ENCODE measurements around the gene GAST.
A peak's percentile ranks its signal among the peaks of the same experiment; 100 is the strongest.
"Not testable (repeated sequence)": the region's sequence is repeated elsewhere in the genome, so short reads cannot be mapped to it uniquely, and the experiment has no call there.

GAST gene

DNA sequence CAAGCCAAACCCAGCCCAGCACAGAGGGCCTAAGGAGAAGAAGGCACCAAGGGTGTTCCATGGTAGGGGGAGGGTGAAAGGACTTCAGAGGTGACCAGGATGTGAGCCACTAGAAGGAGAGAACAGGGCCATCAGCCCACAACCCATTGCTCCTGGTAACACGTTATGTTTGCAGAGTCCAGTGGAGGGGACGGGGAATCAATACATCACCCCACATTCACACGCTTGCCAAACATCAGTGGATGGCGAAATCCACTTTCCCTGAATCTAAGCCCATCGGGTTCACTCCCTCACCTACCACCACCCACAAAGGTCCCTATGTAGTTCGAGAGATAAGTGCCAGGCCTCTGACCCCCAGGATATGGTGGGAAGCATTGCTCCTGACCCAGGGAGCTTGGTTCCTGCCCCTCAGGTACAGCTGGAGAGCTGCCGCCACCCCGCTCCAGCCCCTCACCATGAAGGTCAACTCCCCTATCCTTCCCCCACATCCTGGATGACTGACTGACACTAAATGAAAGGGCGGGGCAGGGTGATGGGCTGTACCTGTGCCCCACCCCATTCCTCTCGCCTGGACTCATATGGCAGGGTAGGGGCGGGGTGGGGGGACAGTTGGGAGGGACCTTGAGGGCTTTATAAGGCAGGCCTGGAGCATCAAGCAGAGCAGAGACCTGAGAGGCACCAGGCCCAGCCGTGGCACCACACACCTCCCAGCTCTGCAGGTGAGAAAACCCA is at the start of gene GAST:
Gene GAST, plus strand, starts transcription at position 663 of the 732 bp plus-strand sequence. CDS start 3,106 bp downstream, outside the sequence.
- no peak for DNase-seq (ENCODE audit: low read depth)

DNA sequence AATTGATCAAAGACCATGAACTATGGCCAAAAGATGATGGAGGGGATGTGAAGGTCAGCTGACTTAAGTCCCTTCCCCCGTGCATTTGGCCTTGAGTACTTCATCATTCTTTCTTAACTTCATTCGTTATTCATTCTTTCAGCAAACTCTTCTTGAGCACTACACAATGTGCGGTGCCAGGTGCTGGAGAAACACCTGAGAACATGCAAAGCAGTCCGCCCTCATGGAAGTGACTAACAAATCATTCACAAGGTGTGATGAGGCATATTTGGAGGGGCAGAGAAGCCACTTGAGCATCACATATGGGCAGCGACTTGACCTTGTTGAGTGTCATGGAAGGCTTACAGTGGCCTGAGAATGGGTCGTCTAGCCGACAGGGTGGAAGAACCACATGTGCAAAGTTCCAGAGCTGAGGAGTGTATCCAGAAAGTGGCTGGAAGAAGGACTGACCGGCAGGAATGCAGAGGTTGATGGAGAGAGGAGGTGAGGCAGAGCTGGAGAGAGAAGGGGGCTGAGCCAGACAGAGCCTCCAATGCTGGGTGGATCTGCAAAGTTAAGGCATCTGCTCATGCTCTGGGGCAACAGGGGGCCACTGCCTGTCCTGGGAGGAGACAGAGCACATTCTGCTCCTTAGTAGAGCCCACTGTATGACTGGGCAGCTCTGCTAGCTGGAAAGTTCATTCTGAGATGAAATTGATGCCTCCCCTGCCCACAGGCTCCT is 48.5 kb upstream of the GAST start:
- no peak for DNase-seq (ENCODE audit: low read depth)

GRCh38 chr17:41664172-41664457 is 48.0 kb upstream of the GAST start:
- no peak for DNase-seq (ENCODE audit: low read depth)

GRCh38 chr17:41664587-41665565 is 47.3 kb upstream of the GAST start:
- no peak for DNase-seq (ENCODE audit: low read depth)

GRCh38 chr17:41665566-41666236 is 46.4 kb upstream of the GAST start:
- peak; percentile 81 for DNase-seq (ENCODE audit: low read depth)

DNA sequence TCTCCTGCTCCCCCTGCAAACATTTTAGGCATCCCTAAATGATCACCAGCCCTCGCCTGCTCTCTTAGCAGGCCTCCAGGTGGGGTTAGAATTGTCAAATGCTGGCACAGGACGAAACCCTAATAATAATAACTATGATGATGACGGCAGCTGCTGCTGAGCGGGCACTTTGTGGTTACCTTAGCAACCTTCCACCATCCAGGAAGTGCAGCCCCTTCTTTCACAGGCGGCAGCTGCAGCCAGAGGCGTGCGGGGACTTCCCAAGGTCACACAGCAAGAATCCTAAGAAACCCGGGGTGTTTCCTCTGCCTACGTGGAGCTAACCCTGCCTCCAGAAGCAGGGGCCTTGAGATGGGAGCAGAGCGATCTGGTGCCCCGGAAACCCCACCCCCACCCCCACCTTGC is 45.9 kb upstream of the GAST start:
- DNase-seq (ENCODE audit: low read depth) = peak; percentile 41

DNA sequence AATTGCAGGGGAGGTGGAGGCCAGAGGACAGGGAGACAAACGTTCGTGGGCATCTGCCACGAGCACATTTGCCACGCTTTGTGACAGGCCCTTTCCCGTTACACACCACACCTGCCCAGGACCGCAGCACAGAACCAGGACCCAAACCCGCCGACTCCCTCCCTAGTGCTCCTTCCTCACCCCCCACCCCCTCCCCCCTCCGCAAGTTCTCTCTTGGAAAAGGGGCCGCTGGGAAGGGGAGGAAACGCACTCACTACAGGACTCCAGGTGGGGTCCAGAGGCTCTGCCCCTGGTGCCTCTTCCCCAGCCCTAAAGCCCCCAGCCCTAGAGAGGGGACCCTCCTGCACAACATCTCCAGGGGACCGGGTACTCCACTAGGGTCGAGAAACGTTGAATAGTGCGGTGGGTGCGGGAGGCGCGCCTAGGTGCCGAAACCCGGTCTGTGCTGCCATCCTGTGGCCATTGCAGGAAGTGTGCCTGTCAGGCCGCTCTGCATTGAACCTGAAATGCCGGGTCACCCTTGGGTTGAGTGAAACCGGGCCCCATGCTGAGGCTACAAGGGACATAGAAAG is 45.3 kb upstream of the GAST start:
- peak; percentile 77 for DNase-seq (ENCODE audit: low read depth)

DNA sequence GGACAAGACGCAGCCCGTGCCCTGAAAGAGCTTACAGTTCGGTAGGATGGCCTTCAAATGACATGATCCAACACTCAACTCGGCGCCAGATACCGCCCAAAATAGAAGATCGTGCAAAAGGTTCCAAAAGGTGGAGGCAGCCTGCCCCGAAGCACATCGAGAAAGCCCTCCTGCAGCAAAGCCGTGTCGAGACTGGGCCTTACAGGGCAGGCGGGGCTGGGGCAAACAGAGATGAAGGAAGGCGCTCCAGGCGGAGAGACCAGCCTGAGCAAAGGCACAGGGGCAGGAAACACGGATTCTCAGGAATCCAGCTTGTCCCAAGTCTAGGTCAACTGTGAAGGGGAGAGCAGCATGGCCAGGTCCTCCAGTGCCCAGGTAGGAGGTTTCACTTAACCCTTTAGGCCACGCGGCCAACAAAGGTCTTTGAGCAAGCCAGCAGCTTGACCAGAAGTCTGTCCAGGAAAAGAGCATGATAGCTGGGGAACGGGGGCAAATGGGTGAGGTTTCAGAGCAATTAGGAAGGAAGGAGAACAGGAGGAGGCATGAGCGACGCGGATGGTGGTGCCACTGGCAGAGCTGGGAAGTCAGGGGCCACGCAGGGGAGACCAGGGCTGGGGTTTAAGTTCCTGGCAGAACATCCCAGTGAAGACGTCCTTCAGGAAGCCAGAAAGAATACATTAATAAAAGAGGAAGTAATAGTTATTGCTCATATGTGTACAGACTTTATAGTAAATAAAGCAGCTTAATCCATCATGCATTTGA is 44.7 kb upstream of the GAST start:
- DNase-seq (ENCODE audit: low read depth) = no peak

DNA sequence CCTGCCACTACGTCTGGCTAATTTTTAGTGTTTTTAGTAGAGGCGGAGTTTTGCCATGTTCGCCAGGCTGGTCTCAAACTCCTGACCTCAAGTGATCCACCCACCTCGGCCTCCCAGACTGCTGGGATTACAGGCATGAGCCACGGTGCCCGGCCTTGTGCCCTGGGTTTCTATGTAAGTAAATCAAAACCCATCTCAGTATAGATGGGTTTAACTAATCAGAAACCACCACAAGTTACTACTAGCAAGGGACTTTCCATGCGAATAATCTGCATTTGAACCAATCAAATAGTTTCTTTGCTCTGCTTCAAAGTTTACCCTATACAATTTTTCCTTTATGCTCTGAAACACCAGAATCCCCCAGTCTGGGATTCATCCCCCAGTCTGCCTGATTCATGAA is 40.0 kb upstream of the GAST start:
- DNase-seq (ENCODE audit: low read depth) = no peak

- DNase-seq (ENCODE audit: low read depth) = not testable (repeated sequence)
These were observed 36.7 kb upstream of the GAST start for GRCh38 chr17:41675157-41676057.

DNA sequence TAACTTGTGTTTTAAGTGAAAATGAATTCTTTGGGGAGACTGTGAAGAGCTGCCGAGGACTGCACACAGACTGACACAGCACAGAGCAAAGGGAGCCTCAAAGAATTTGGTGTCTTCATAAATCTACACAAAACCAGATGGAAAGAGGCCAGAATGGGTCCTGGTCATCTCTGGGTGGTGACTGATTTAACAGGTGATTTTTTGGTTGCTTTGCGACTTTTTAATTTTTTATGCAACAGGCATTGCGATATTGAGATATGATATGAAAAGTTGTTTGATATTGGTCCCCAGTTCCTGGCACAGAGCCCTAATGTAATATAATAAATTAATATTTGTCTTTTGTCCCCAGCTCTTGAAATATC is 36.1 kb upstream of the GAST start:
- no peak for DNase-seq (ENCODE audit: low read depth)

DNA sequence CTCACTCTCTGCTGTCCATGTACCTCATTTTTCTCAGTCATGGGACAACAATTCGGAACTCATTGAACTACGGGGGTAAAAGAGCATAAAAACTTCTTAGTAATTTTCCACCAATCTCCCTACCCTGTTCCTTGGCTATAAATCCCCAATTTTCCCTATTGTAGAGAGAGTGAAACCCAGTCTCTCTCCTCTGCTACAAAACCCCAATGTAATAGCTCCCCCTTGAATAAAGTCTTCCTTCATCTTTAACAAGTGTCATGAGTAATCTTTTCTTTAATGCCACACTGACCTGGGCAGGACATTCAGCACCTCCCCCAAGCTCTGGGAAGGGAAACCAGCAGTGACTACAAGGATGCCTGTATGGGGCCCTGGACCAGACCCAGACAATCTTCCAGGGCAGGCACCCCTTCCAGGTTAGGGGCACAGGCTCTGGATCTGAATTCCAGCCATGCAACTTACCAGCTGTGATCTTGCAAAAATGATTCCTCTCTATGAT is 33.7 kb upstream of the GAST start:
- DNase-seq (ENCODE audit: low read depth) = no peak

GRCh38 chr17:41678907-41679739 is 33.0 kb upstream of the GAST start:
- DNase-seq (ENCODE audit: low read depth) = no peak

GRCh38 chr17:41679740-41680425 is 32.2 kb upstream of the GAST start:
- no peak for DNase-seq (ENCODE audit: low read depth)

DNA sequence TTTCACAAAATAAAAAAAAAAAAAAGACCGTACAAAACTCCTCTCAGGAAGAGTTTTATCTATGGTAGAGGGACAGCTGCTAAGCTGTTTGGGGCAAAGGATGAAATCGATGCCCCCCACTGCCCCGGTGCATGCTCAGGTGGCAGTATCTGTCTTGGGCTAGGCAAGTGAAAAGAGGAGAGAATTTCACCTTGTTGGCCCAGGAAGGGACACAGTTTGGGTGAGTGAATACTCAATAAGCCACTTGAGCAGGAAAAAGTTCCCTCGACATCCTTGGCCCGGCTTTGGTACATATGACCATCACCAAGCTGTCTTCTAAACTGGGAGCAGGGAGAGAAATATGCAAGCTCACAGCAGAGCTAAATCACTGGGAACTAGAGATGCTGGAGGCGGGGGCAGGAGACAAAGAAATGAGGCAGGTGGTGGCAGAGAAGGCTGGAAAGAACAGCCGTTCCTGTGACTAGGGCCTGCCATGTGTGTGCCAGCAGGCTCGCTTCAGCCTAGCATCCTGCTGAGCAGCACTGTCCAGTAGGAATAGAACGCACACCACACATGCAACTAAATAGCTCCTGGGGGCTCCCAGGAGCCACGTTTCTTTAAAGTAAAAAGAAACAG is 31.6 kb upstream of the GAST start:
- no peak for DNase-seq (ENCODE audit: low read depth)

- no peak for DNase-seq (ENCODE audit: low read depth)
These were observed 30.4 kb upstream of the GAST start for GRCh38 chr17:41681776-41682175.

DNA sequence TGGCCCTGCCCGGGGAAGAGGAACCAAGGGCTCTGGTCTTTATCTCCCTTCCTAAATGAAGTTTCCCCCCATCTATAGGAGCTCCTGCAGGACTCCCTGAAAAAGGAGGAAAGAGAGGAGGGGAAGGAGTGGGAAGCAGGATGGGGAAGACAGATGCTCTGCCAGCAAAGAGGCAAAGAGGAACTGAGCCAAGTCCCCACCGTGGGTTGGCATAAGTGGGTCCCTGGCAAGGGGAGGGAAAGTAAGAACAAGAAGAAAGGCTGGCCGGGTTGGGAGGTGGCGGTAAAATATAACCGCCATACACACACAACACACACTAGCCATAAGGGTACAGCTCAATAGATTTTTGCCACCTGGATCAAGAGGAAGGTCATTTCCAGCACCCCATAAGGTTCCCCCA is 29.5 kb upstream of the GAST start:
- no peak for DNase-seq (ENCODE audit: low read depth)

Measured in stimulated activated CD8-positive, alpha-beta memory T cell treated with anti-CD3 and anti-CD28 coated beads, Interleukin-7, amount 100 ng/mL, for 24 hours (primary cell).